ENCODE measurements around the gene GJB3. TPM values are rescaled to one million over a fixed set of nuclear protein-coding genes. Genes with fewer than 3 reads are reported as not detected.

GJB3 gene
- total and polyA plus RNA-seq, 2 donors from 2014 or later, result 8.8 TPM; not detected in 1

DNA sequence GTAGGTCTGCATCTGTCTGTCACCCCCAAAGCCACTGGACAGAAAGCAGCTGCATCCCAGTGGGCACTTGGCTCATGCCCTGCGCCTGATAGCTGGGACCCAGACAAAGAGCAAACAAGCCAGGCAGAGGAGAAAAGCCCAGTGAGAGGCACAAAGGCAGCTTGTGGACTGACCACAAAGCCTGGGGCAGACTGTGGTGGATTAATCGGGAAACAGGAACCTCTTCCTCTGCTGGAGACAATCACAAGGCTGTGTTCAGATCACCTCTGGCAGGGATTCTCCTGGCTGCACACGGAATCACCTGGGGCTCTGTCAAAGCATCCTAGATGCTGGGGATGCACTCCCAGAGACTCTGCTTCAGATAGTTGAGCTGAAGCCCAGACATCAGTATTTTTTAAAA is 41.4 kb upstream of the GJB3 start:
- H3K36me3 ChIP-seq (ENCODE audit: control insufficient read depth in 2 of 3, insufficient read depth in 3 of 3, low read length in 3 of 3), result no peaks in the 10 kb centered on the region
- TF ChIP-seq CTCF (IDR thresholded peaks at IDR 0.05; ENCODE audit: borderline replicate concordance, extremely low read depth, insufficient read depth), result no peak
- no peak overlapping the region for H3K4me3 ChIP-seq (ENCODE audit: low read length in 3 of 3)
- H3K9ac ChIP-seq (ENCODE audit: low read length in 3 of 3), result no peak overlapping the region
- DNase-seq, result no peak
- intact Hi-C loops (cut with DNase I), result no loop called here
- peaks cover 0 to 3% (median 0%) of the 10 kb centered on the region in 3 donors for H3K4me1 ChIP-seq (ENCODE audit: control insufficient read depth in 2 of 3, insufficient read depth in 2 of 3, low read depth in 1 of 3, low read length in 3 of 3)
- H3K27ac ChIP-seq (ENCODE audit: low read depth in 2 of 2, low read length in 2 of 2), result no peak overlapping the region
- no peaks in the 10 kb centered on the region for H3K27me3 ChIP-seq (ENCODE audit: control insufficient read depth, insufficient read depth, low read length)
- no peak for FAIRE-seq
- no peaks in the 10 kb centered on the region for H3K9me3 ChIP-seq (ENCODE audit: control insufficient read depth in 2 of 3, insufficient read depth in 1 of 3, low read length in 3 of 3)

DNA sequence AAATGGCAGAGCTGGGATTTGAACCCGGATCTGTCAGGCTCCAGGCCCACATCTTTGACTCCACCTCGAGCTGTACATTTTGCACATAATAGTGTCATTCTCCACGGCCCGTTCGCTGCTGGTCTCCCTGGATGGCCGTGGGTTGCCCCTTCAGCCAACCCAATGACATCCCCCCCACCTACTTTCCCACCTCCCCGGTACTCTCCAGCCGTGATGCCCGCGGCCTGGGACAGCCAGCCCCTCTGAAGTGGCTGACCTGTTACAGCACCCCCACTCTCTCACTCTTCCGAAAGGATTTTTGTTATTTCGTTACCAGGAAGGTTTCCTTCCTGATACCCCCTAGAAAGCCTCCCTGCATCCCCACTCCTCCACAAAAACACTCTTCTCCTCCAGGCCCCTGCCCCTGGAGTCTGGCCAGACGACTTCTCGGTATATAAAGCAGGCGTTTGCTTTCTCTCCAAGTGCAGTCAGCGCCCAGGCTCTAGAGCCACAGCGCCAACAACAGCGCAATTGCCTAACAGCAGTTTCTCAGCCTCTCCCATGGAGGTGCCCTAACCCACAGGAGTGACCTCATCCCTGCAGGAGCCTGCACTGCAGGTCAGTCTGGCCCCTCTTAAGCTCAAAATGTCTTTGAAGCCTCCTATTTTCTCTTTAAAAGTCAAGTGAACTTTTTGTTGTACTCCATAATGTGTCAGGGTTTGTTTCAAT is 40.7 kb upstream of the GJB3 start:
- Histone ChIP-seq H3K9me3 (ENCODE audit: control insufficient read depth in 2 of 3, insufficient read depth in 1 of 3, low read length in 3 of 3) (no peaks in the 10 kb centered on the region), H3K36me3 (ENCODE audit: control insufficient read depth in 2 of 3, insufficient read depth in 3 of 3, low read length in 3 of 3) (no peaks in the 10 kb centered on the region), H3K4me1 (ENCODE audit: control insufficient read depth in 2 of 3, insufficient read depth in 2 of 3, low read depth in 1 of 3, low read length in 3 of 3) (peaks cover 0 to 3% (median 0%) of the 10 kb centered on the region in 3 donors), H3K27ac (ENCODE audit: low read depth in 2 of 2, low read length in 2 of 2) (no peak overlapping the region), H3K4me3 (ENCODE audit: low read length in 3 of 3) (no peak overlapping the region), H3K27me3 (ENCODE audit: control insufficient read depth, insufficient read depth, low read length) (no peaks in the 10 kb centered on the region), H3K9ac (ENCODE audit: low read length in 3 of 3) (no peak overlapping the region)
- intact Hi-C loops (cut with DNase I), result no loop called here
- DNase-seq (peak in 2 of 5 donors; percentile 16 to 52), FAIRE-seq (no peak)
- no peak for TF ChIP-seq CTCF (IDR thresholded peaks at IDR 0.05; ENCODE audit: borderline replicate concordance, extremely low read depth, insufficient read depth)

GRCh38 chr1:34742667-34743270 is 38.2 kb upstream of the GJB3 start:
- DNase-seq, result peak; percentile 81 to 89 (median 85)
- no peaks in the 10 kb centered on the region for H3K9me3 ChIP-seq (ENCODE audit: control insufficient read depth in 2 of 3, insufficient read depth in 1 of 3, low read length in 3 of 3)
- intact Hi-C loops (cut with DNase I), result no loop called here
- H3K4me3 ChIP-seq (ENCODE audit: low read length in 3 of 3), result no peak overlapping the region
- H3K27me3 ChIP-seq (ENCODE audit: control insufficient read depth, insufficient read depth, low read length), result no peaks in the 10 kb centered on the region
- H3K4me1 ChIP-seq (ENCODE audit: control insufficient read depth in 2 of 3, insufficient read depth in 2 of 3, low read depth in 1 of 3, low read length in 3 of 3), result peaks cover 0 to 3% (median 0%) of the 10 kb centered on the region in 3 donors
- H3K27ac ChIP-seq (ENCODE audit: low read depth in 2 of 2, low read length in 2 of 2), result no peak overlapping the region
- no peak for FAIRE-seq
- TF ChIP-seq CTCF (IDR thresholded peaks at IDR 0.05; ENCODE audit: borderline replicate concordance, extremely low read depth, insufficient read depth), result peak; percentile 88
- no peak overlapping the region for H3K9ac ChIP-seq (ENCODE audit: low read length in 3 of 3)
- H3K36me3 ChIP-seq (ENCODE audit: control insufficient read depth in 2 of 3, insufficient read depth in 3 of 3, low read length in 3 of 3), result no peaks in the 10 kb centered on the region

Measured in kidney (tissue), 14 donors.